Karpas-422 (cell line): ENCODE measurements around the gene PCDHGC5. TPM values are rescaled to one million over a fixed set of nuclear protein-coding genes. Genes with fewer than 3 reads are reported as not detected.

Source experiments
- DNase-seq: peaks from one replicate; pipeline ENCODE4 v3.0.0-alpha.2; 2015
- H2AFZ ChIP-seq: fragments of 200-600 bp; sonication (generic); 2 replicates; pipeline ENCODE4 v1.6.1; 2014; ENCODE audit warnings: antibody characterized with exemption, low read length, mixed read lengths
- H3K27ac ChIP-seq: fragments of 200-600 bp; sonication (generic); 2 replicates; pipeline ENCODE4 v1.5.1; 2014; ENCODE audit warnings: mild to moderate bottlenecking, low read length, moderate library complexity
- H3K27me3 ChIP-seq: fragments of 200-600 bp; sonication (generic); 2 replicates; pipeline ENCODE4 v1.6.1; 2014; ENCODE audit warnings: low read length, mixed read lengths
- H3K36me3 ChIP-seq: fragments of 200-600 bp; sonication (generic); 2 replicates; pipeline ENCODE4 v1.6.1; 2014; ENCODE audit warnings: low read length, mixed read lengths; ENCODE audit not compliant: insufficient read depth
- H3K4me1 ChIP-seq: fragments of 200-600 bp; sonication (generic); 2 replicates; pipeline ENCODE4 v1.6.1; 2014; ENCODE audit warnings: mild to moderate bottlenecking, low read length, mixed read lengths
- H3K4me2 ChIP-seq: fragments of 200-600 bp; sonication (generic); 2 replicates; pipeline ENCODE4 v1.6.1; 2014; ENCODE audit warnings: low read length, low read depth, mild to moderate bottlenecking; ENCODE audit not compliant: poor library complexity, severe bottlenecking
- H3K4me3 ChIP-seq: fragments of 200-600 bp; sonication (generic); 2 replicates; pipeline ENCODE4 v1.5.1; 2014; ENCODE audit warnings: mild to moderate bottlenecking, antibody characterized with exemption, low read length, mixed read lengths
- H3K79me2 ChIP-seq: fragments of 200-600 bp; sonication (generic); 2 replicates; pipeline ENCODE4 v1.6.1; 2014; ENCODE audit warnings: mild to moderate bottlenecking, low read length, mixed read lengths
- H3K9ac ChIP-seq: fragments of 200-600 bp; sonication (generic); 2 replicates; pipeline ENCODE4 v1.6.0; 2014; ENCODE audit warnings: low read length
- H3K9me2 ChIP-seq: fragments of 200-600 bp; sonication (generic), shearing (Covaris generic); replicated peaks from 2 replicates; pipeline ENCODE4 v1.6.0; 2014; ENCODE audit warnings: mild to moderate bottlenecking, low read length, moderate library complexity; ENCODE audit not compliant: insufficient read depth
- H3K9me3 ChIP-seq: fragments of 300-700, 200-600 bp; sonication (generic); 2 replicates; pipeline ENCODE4 v1.6.1; 2014; ENCODE audit warnings: low read length, mixed read lengths
- H4K20me1 ChIP-seq: fragments of 200-600 bp; sonication (generic); 2 replicates; pipeline ENCODE4 v1.6.1; 2014; ENCODE audit warnings: mild to moderate bottlenecking, antibody characterized with exemption, low read length, low read depth; ENCODE audit not compliant: insufficient read depth
- total RNA-seq: library from RNA; depleted of rRNA; stranded (reverse); fragments of >200 nt; shearing (Covaris generic); gene quantifications from 2 replicates; pipeline ENCODE4 v1.2.3, GENCODE V29; 2014; ENCODE audit warnings: low replicate concordance

Gene PCDHGC5
- total RNA-seq, 1 experiment from 2014 or later, result 5.1 TPM

DNA sequence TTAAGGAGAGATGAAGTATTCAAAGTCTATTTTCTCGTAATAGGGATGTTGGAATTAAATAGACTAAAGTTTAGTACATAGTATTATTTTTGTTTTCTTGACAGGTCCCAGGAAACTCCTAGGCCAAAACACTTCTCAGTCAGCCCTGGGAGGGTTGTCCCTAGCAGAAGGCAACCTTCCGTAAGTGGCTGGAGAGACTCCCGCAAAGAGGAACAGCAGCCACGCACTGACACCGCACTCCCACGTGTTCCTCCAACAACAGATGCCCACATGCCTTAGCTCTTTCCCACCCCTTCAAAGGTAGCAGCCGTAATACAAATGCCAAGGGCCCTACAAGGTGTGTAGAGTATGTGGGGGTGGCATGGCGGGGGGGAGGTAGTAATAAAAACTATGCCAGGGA lies 28.4 kb downstream of the PCDHGC5 start:
- H3K27ac ChIP-seq, result peak overlapping the region; percentile 100
- H3K4me1 ChIP-seq, result peaks cover 99% of the 10 kb centered on the region
- H3K9ac ChIP-seq, result peak overlapping the region; percentile 87

DNA sequence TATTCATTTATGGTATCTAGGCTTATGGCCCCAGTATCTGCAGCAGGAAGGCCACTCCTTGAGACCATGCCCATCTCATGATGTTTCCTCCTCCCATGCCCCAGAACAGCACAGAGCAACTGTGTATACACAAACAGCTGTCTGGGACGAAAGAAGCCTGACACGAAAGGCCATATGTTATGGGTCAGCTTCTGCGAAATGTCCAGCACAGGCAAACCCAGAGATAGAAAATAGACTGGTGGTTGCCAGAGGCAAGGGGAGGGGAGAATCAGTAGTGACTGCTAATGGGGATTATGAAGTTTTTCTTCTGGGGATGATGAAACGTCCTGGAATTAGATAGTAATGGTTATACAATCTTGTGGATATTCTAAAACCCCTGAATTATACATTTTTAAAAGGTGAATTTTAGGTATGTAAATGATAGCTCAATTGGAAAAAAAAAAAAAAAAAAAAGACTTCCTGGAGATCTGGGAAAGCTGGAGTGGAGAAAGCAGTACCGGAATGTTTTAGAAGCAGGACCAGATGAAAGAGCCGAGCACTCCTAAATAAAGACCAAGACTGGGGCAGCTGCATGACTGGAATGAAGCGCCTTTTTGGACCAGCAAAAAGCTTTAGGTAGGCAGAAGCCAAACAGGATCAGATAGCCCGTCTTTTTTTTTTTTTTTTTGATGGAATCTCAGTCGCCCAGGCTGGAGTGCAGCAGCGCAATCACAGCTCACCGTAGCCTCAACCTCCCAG lies 29.2 kb downstream of the PCDHGC5 start:
- no peaks in the 10 kb centered on the region for H3K9me3 ChIP-seq
- DNase-seq, result no peak
- no peak overlapping the region for H3K4me3 ChIP-seq
- peak overlapping the region; percentile 8 for H3K4me2 ChIP-seq
- peak overlapping the region; percentile 100 for H3K27ac ChIP-seq
- no peaks in the 10 kb centered on the region for H3K9me2 ChIP-seq
- H3K36me3 ChIP-seq, result peaks cover 44% of the 10 kb centered on the region
- H3K27me3 ChIP-seq, result no peaks in the 10 kb centered on the region
- no peaks in the 10 kb centered on the region for H4K20me1 ChIP-seq
- peaks cover 99% of the 10 kb centered on the region for H3K4me1 ChIP-seq
- no peak overlapping the region for H2AFZ ChIP-seq
- H3K9ac ChIP-seq, result peak overlapping the region; percentile 28
- peaks cover 4% of the 10 kb centered on the region; the same call in 1 of the 2 replicates for H3K79me2 ChIP-seq

More for the DNA sequence above, 28.4 kb downstream of the PCDHGC5 start:
- Histone ChIP-seq H3K4me2 (no peak overlapping the region), H4K20me1 (no peaks in the 10 kb centered on the region), H3K79me2 (no peaks in the 10 kb centered on the region), H3K9me3 (no peaks in the 10 kb centered on the region), H2AFZ (no peak overlapping the region), H3K27me3 (no peaks in the 10 kb centered on the region), H3K36me3 (peaks cover 36% of the 10 kb centered on the region), H3K4me3 (no peak overlapping the region), H3K9me2 (no peaks in the 10 kb centered on the region)
- no peak for DNase-seq

DNA sequence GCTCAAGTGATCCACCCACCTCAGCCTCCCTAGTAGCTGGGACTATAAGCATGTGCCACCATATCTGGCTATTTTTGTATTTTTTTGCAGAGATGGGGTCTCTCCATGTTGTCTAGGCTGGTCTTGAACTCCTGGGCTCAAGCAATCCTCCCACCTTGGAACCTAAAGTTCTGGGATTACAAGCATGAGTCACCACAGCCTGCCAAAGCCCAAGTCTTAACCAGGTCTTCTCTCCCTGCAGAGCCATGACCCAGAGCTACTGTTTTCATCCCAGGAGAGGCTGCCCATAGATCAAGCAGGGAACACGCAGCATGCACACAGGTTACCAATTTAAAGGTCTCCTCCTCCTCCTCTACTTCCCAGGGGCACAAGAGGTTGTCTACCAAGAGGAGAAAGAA lies 29.7 kb downstream of the PCDHGC5 start:
- DNase-seq, result no peak
- H3K27me3 ChIP-seq, result no peaks in the 10 kb centered on the region

DNA sequence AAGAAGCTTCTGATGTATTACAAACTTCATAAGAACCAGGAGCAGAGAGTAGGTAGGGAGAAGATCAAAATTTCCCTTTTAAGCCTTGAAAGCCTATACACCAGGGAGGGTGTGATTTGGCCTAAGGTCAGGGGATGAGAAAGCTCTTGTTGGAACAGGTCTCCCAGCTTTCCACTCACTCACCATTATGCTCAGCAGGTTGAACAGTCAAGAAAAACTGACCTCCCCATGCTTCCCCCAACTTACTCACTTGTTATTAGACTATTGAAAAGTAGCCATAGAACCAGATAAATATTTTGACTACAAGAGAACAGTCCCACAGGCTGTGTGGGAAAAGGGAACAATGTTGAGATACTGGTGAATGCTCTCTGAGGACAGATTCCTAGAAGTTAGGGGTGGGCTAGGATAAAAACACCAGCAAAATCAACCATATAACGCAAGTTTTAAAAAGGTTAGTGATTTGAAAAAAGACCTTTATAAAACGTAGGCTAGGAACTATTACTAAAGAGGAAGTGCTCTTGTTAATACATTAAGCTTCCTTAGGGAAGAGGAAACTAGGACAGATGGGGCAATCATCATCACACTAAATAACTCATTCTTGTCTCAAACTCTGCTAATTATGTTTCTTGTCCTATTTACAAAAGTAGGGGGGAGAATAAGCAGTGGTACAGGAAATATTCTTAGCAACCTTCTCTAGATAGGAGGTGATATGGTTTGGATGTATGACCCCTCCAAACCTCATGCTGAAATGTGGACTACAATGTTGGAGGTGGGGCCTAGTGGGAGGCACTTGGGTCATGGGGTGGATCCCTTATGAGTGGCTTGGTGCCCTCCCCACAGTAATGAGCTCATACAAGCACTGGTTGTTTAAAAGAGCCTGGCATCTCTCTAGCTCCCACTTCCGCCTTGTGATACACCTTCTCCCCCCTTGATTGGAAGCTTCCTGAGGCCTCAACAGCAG lies 31.0 kb downstream of the PCDHGC5 start:
- no peak overlapping the region for H3K4me3 ChIP-seq
- H2AFZ ChIP-seq, result no peak overlapping the region
- H3K27ac ChIP-seq, result peak overlapping the region; percentile 100
- no peaks in the 10 kb centered on the region for H3K27me3 ChIP-seq
- H3K79me2 ChIP-seq, result peaks cover 17% of the 10 kb centered on the region
- H4K20me1 ChIP-seq, result no peaks in the 10 kb centered on the region
- H3K9me2 ChIP-seq, result no peaks in the 10 kb centered on the region
- no peak overlapping the region for H3K4me2 ChIP-seq
- no peak overlapping the region for H3K9ac ChIP-seq
- no peaks in the 10 kb centered on the region for H3K9me3 ChIP-seq
- peaks cover 99% of the 10 kb centered on the region for H3K4me1 ChIP-seq
- DNase-seq, result peak; percentile 48
- H3K36me3 ChIP-seq, result peaks cover 59% of the 10 kb centered on the region

More for the DNA sequence above, 29.7 kb downstream of the PCDHGC5 start:
- peaks cover 50% of the 10 kb centered on the region for H3K36me3 ChIP-seq
- no peaks in the 10 kb centered on the region for H3K9me3 ChIP-seq
- H3K4me3 ChIP-seq, result no peak overlapping the region
- peaks cover 99% of the 10 kb centered on the region for H3K4me1 ChIP-seq
- no peaks in the 10 kb centered on the region for H3K9me2 ChIP-seq
- no peak overlapping the region for H3K9ac ChIP-seq
- no peak overlapping the region for H2AFZ ChIP-seq
- peaks cover 7% of the 10 kb centered on the region; the same call in 1 of the 2 replicates for H3K79me2 ChIP-seq
- H3K4me2 ChIP-seq, result no peak overlapping the region
- H3K27ac ChIP-seq, result peak overlapping the region; percentile 100
- H4K20me1 ChIP-seq, result no peaks in the 10 kb centered on the region

DNA sequence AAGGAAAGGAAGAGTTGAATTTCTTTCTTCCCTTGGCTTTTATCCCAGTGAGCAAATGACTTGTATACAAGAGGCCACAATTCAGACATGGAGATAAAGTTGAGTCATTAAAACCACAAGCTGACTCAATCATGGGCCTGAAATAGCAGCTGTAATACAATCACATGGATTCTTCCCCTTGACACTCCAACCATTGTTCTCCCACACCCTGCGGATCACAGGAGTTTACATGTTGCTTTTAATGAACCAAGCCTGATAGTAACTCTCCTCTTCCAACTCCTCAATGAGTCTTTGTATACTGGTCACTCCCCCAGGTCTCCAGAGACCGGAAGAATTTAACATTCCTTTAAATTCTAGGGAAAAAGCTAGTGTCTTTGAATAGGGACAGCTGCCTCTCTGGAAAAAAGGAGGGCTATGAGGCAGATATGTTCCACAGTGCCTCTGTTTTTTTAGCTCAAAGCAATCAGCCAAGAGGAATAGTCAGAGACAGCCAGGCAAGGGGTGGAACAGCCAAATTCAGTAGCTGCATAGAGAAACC lies 32.4 kb downstream of the PCDHGC5 start:
- no peak for DNase-seq
- Histone ChIP-seq H3K27ac (peak overlapping the region; percentile 100), H3K4me3 (no peak overlapping the region), H3K27me3 (no peaks in the 10 kb centered on the region), H4K20me1 (no peaks in the 10 kb centered on the region), H3K9ac (no peak overlapping the region), H3K79me2 (peaks cover 17% of the 10 kb centered on the region), H3K9me3 (no peaks in the 10 kb centered on the region), H3K36me3 (peaks cover 59% of the 10 kb centered on the region), H3K4me1 (peaks cover 99% of the 10 kb centered on the region), H3K4me2 (no peak overlapping the region), H2AFZ (no peak overlapping the region), H3K9me2 (no peaks in the 10 kb centered on the region)

DNA sequence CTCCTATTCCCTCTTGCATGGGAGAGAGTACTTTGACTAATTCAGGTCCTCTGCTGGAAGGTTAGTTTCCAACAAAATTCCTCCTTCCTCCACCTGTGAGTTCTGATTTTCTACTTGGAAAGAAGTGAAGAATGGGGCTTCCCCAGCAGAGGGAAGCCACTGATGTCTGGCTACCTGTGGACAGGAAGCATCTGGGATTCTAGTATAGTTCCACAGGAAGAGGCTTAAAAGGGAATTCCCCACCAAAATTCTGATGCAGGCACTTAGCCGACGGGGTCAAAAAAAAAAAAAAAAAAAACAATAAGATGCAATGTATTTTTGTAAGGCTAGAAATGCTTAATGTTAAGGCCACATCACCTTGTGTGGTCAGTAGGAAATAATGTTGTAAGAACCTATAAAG lies 33.4 kb downstream of the PCDHGC5 start:
- DNase-seq, result no peak

DNA sequence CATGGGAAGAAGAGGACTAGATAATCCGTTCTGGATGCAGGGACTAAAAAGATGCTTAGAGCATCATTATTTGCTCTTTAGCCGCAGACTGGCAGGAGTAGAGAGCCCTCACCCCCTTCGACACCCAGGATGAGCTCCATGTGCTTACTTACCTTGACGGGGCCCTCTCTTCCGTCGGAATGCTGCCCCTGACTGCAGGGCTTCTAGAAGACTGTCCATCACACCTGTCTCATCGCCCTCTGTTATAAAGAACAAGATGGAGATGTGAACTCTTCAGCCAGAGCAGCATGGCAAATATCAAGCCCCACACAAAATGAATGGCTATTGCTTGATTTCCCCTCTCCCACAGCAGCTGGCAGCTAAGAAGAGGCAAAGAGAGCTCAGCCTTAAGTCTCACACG lies 35.1 kb downstream of the PCDHGC5 start:
- no peak for DNase-seq
- H4K20me1 ChIP-seq, result no peaks in the 10 kb centered on the region
- H3K27ac ChIP-seq, result peak overlapping the region; percentile 100
- peak overlapping the region; percentile 74 for H3K4me2 ChIP-seq
- H3K4me1 ChIP-seq, result peaks cover 99% of the 10 kb centered on the region
- peak overlapping the region; percentile 31 for H3K9ac ChIP-seq
- H3K9me3 ChIP-seq, result no peaks in the 10 kb centered on the region
- no peak overlapping the region for H3K4me3 ChIP-seq
- H3K27me3 ChIP-seq, result no peaks in the 10 kb centered on the region
- no peaks in the 10 kb centered on the region for H3K9me2 ChIP-seq
- H3K79me2 ChIP-seq, result peaks cover 26% of the 10 kb centered on the region
- H2AFZ ChIP-seq, result no peak overlapping the region
- peaks cover 73% of the 10 kb centered on the region for H3K36me3 ChIP-seq

More for the DNA sequence above, 33.4 kb downstream of the PCDHGC5 start:
- H3K9me3 ChIP-seq, result no peaks in the 10 kb centered on the region
- peaks cover 59% of the 10 kb centered on the region for H3K36me3 ChIP-seq
- H3K4me1 ChIP-seq, result peaks cover 99% of the 10 kb centered on the region
- no peak overlapping the region for H2AFZ ChIP-seq
- H3K9ac ChIP-seq, result no peak overlapping the region
- no peaks in the 10 kb centered on the region for H4K20me1 ChIP-seq
- no peaks in the 10 kb centered on the region for H3K27me3 ChIP-seq
- peaks cover 17% of the 10 kb centered on the region for H3K79me2 ChIP-seq
- H3K9me2 ChIP-seq, result no peaks in the 10 kb centered on the region
- no peak overlapping the region for H3K4me3 ChIP-seq
- H3K4me2 ChIP-seq, result peak overlapping the region; percentile 1
- H3K27ac ChIP-seq, result peak overlapping the region; percentile 100
